SK-N-SH (cell line): Measurements from ENCODE around the gene WWOX. TPM values are rescaled to one million over a fixed set of nuclear protein-coding genes. Genes with fewer than 3 reads are reported as not detected.

Experiments
- CTCF ChIA-PET: fragments of 300-600, 350-600 bp; formaldehyde crosslinking; extraction: SDS; loops from one replicate; lab custom pipeline; 2021; lab: Yijun Ruan, JAX
- POLR2A ChIA-PET: fragments of 350-600 bp; sonication (Branson Sonifier 250); formaldehyde crosslinking; extraction: SDS; loops from one replicate; lab custom pipeline; 2020; ENCODE audit warnings: antibody characterized with exemption, inconsistent platforms; lab: Yijun Ruan, JAX
- DNase-seq: peaks from one replicate; pipeline ENCODE4 v3.0.0; 2012
- H2AFZ ChIP-seq: fragments of 200-600 bp; sonication (generic); 2 replicates; pipeline ENCODE4 v1.8.1; 2016; ENCODE audit warnings: antibody characterized with exemption, mild to moderate bottlenecking, low read depth
- H3F3A ChIP-seq: fragments of 200-600 bp; sonication (generic); replicated peaks from 2 replicates; pipeline ENCODE3; 2016; ENCODE audit warnings: antibody characterized with exemption, mild to moderate bottlenecking; ENCODE audit not compliant: insufficient read depth
- H3K27ac ChIP-seq, 2 experiments: fragments of 200-500 bp in 1 of 2; fragments of 200-600 bp in 1 of 2; sonication (Bioruptor generic) in 1 of 2; sonication (generic), shearing (Covaris generic) in 1 of 2; 2 replicates each; pipeline versions ENCODE4 v1.5.1 to v1.6.1; 2014 to 2016; ENCODE audit warnings: low read depth in 2 of 2, inconsistent platforms in 1 of 2, low read length in 1 of 2, mild to moderate bottlenecking in 1 of 2, mixed read lengths in 1 of 2
- H3K27me3 ChIP-seq: fragments of 200-600 bp; sonication (generic), shearing (Covaris generic); 2 replicates; pipeline ENCODE4 v1.6.1; 2016; ENCODE audit warnings: mixed run types; ENCODE audit not compliant: insufficient read depth
- H3K36me3 ChIP-seq, 2 experiments: fragments of 200-500 bp in 1 of 2; fragments of 200-600 bp in 1 of 2; sonication (Bioruptor generic) in 1 of 2; sonication (generic) in 1 of 2; replicated peaks in 1 of 2; 2 replicates each; pipeline versions ENCODE3 to v1.5.1; 2014 to 2016; ENCODE audit warnings: low read length in 1 of 2, mild to moderate bottlenecking in 1 of 2; ENCODE audit not compliant: insufficient read depth in 2 of 2, control insufficient read depth in 1 of 2
- H3K4me1 ChIP-seq, 2 experiments: fragments of 200-500 bp in 1 of 2; fragments of 200-600 bp in 1 of 2; sonication (Bioruptor generic) in 1 of 2; sonication (generic), shearing (Covaris generic) in 1 of 2; 2 replicates each; pipeline versions ENCODE4 v1.5.1 to v1.6.1; 2014 to 2016; ENCODE audit warnings: low read depth in 1 of 2, low read length in 1 of 2, mixed run types in 1 of 2; ENCODE audit not compliant: insufficient read depth in 2 of 2, control insufficient read depth in 1 of 2
- H3K4me2 ChIP-seq: fragments of 200-600 bp; sonication (generic), shearing (Covaris generic); 2 replicates; pipeline ENCODE4 v1.6.1; 2017; ENCODE audit warnings: mixed run types
- H3K4me3 ChIP-seq, 2 experiments: fragments of 200-500 bp in 1 of 2; fragments of 200-600 bp in 1 of 2; sonication (Bioruptor generic) in 1 of 2; sonication (generic), shearing (Covaris generic) in 1 of 2; 2 replicates each; pipeline versions ENCODE4 v1.5.1 to v1.8.1; 2014 to 2016; ENCODE audit warnings: low read depth in 2 of 2, inconsistent platforms in 1 of 2, low read length in 1 of 2, mild to moderate bottlenecking in 1 of 2, mixed read lengths in 1 of 2, moderate library complexity in 1 of 2
- H3K79me2 ChIP-seq: fragments of 200-600 bp; sonication (generic); 2 replicates; pipeline ENCODE4 v1.8.1; 2017; ENCODE audit warnings: mild to moderate bottlenecking; ENCODE audit not compliant: insufficient read depth
- H3K9ac ChIP-seq: fragments of 200-600 bp; sonication (generic); 2 replicates; pipeline ENCODE4 v1.6.1; 2017; ENCODE audit warnings: mixed run types
- H3K9me2 ChIP-seq: fragments of 200-600 bp; sonication (generic); 2 replicates; pipeline ENCODE4 v1.6.1; 2017; ENCODE audit warnings: mixed run types
- H3K9me3 ChIP-seq: fragments of 200-600 bp; sonication (generic); 2 replicates; pipeline ENCODE4 v1.6.1; 2017; ENCODE audit warnings: mixed run types, mild to moderate bottlenecking, moderate library complexity
- H4K20me1 ChIP-seq: fragments of 200-600 bp; sonication (generic); 2 replicates; pipeline ENCODE4 v1.6.1; 2017; ENCODE audit warnings: mild to moderate bottlenecking, mixed run types; ENCODE audit not compliant: insufficient read depth
- EZH2phosphoT487 ChIP-seq: fragments of 200-600 bp; sonication (generic); IDR thresholded peaks from 2 replicates; pipeline ENCODE4 v1.6.1; 2017; ENCODE audit warnings: low read depth, mixed run types, mild to moderate bottlenecking, antibody characterized with exemption, moderate library complexity, borderline replicate concordance
- FOXM1 ChIP-seq: IDR thresholded peaks from 2 replicates; pipeline ENCODE4 v1.4.0; 2012; ENCODE audit warnings: low read depth, mild to moderate bottlenecking
- GABPA ChIP-seq: IDR thresholded peaks from 2 replicates; pipeline ENCODE4 v1.4.0; 2012; ENCODE audit warnings: low read depth, mild to moderate bottlenecking
- MEF2A ChIP-seq: IDR thresholded peaks from 2 replicates; pipeline ENCODE4 v1.4.0; 2012; ENCODE audit warnings: low read depth, borderline replicate concordance
- MXI1 ChIP-seq: IDR thresholded peaks from 2 replicates; pipeline ENCODE4 v1.6.1; 2012; ENCODE audit warnings: mild to moderate bottlenecking, low read depth, low read length, improper control_type of control experiment
- NFIC ChIP-seq: IDR thresholded peaks from 2 replicates; pipeline ENCODE4 v1.4.0; 2012; ENCODE audit warnings: borderline replicate concordance
- POLR2AphosphoS5 ChIP-seq: IDR thresholded peaks from 2 replicates; pipeline ENCODE4 v1.6.1; 2012; ENCODE audit warnings: low read depth, low read length
- RAD21 ChIP-seq: IDR thresholded peaks from 2 replicates; pipeline ENCODE4 v1.6.1; 2012; ENCODE audit warnings: mild to moderate bottlenecking, low read length
- RCOR1 ChIP-seq: fragments of 150-350 bp; IDR thresholded peaks from 2 replicates; pipeline ENCODE4 v1.6.1; 2017; ENCODE audit warnings: antibody characterized with exemption, low read length
- RFX5 ChIP-seq: IDR thresholded peaks from 2 replicates; pipeline ENCODE4 v1.6.1; 2012; ENCODE audit warnings: mild to moderate bottlenecking, improper control_type of control experiment, low read length
- RXRA ChIP-seq: IDR thresholded peaks from 2 replicates; pipeline ENCODE4 v1.4.0; 2012; ENCODE audit warnings: low read depth, mild to moderate bottlenecking, borderline replicate concordance
- SIN3A ChIP-seq: IDR thresholded peaks from 2 replicates; pipeline ENCODE4 v1.6.1; 2012; ENCODE audit warnings: low read depth, mild to moderate bottlenecking, low read length, moderate library complexity, borderline replicate concordance
- SMC3 ChIP-seq: IDR thresholded peaks from 2 replicates; pipeline ENCODE4 v1.6.1; 2012; ENCODE audit warnings: low read depth, low read length, improper control_type of control experiment
- TAF1 ChIP-seq: IDR thresholded peaks from 2 replicates; pipeline ENCODE4 v1.6.1; 2012; ENCODE audit warnings: low read depth, mild to moderate bottlenecking, low read length, moderate library complexity, borderline replicate concordance
- TEAD4 ChIP-seq: IDR thresholded peaks from 2 replicates; pipeline ENCODE4 v1.4.0; 2012; ENCODE audit warnings: mild to moderate bottlenecking, borderline replicate concordance; ENCODE audit not compliant: insufficient read depth
- USF1 ChIP-seq: IDR thresholded peaks from 2 replicates; pipeline ENCODE4 v1.4.0; 2012; ENCODE audit warnings: low read depth, borderline replicate concordance
- WGBS: methylation state at CpG from one replicate; pipeline ENCODE4 v1.1.6; 2017; ENCODE audit warnings: low lambda C conversion rate; 5-methylcytosine and 5-hydroxymethylcytosine counted together
- polyA plus RNA-seq, 3 experiments: library from polyadenylated mRNA; depleted of rRNA; stranded (reverse); fragments of >200 nt; gene quantifications; 2 replicates each; pipeline ENCODE4 v1.2.3, GENCODE V29; 2012
- TF ChIP-seq, protein P1 (sequence below): fragments of 150-350 bp; IDR thresholded peaks from 2 replicates; pipeline ENCODE4 v1.6.1; 2017; ENCODE audit warnings: antibody characterized with exemption, low read length, low read depth, borderline replicate concordance
- TF ChIP-seq, protein P2 (sequence below): fragments of 150-350 bp; IDR thresholded peaks from 2 replicates; pipeline ENCODE4 v1.6.1; 2016; ENCODE audit warnings: mild to moderate bottlenecking, low read depth, low read length
- TF ChIP-seq, protein P3 (sequence below): IDR thresholded peaks from 2 replicates; pipeline ENCODE4 v1.4.0; 2012; ENCODE audit warnings: low read depth, borderline replicate concordance
- TF ChIP-seq, protein P4 (sequence below): fragments of 200-600 bp; sonication (generic); IDR thresholded peaks from 2 replicates; pipeline ENCODE4 v1.6.1; 2017; ENCODE audit warnings: antibody characterized with exemption, mild to moderate bottlenecking, moderate library complexity

The WWOX gene
- polyA plus RNA-seq, 1 of the 3 experiments (the other 2 are of a cell fraction): 10.8 TPM

GRCh38 chr16:78552106-78552675, 452.7 kb downstream of the WWOX start:
- DNase-seq: no peak
- H3K9me3 ChIP-seq: no peaks in the 10 kb centered on the region
- H3F3A ChIP-seq: no peaks in the 10 kb centered on the region
- WGBS: 73% methylated on average over 16 of the region's 16 CpGs
- ChIA-PET CTCF (no interaction called here), POLR2A (no interaction called here)
- no peaks in the 10 kb centered on the region for H3K36me3 ChIP-seq
- TF ChIP-seq POLR2AphosphoS5 (no peak), RAD21 (no peak), TAF1 (no peak), MXI1 (no peak), SMC3 (no peak), FOXM1 (no peak), NFIC (no peak), MEF2A (no peak), TEAD4 (no peak), SIN3A (no peak), RFX5 (no peak)
- TF ChIP-seq, protein P1, sequence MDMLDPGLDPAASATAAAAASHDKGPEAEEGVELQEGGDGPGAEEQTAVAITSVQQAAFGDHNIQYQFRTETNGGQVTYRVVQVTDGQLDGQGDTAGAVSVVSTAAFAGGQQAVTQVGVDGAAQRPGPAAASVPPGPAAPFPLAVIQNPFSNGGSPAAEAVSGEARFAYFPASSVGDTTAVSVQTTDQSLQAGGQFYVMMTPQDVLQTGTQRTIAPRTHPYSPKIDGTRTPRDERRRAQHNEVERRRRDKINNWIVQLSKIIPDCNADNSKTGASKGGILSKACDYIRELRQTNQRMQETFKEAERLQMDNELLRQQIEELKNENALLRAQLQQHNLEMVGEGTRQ: no peak
- H3K4me1 ChIP-seq: no peaks in the 10 kb centered on the region
- H4K20me1 ChIP-seq: no peaks in the 10 kb centered on the region
- H3K27ac ChIP-seq: no peak overlapping the region
- H3K4me3 ChIP-seq: no peak overlapping the region
- no peaks in the 10 kb centered on the region for H3K9me2 ChIP-seq
- H3K4me2 ChIP-seq: no peak overlapping the region
- no peak overlapping the region for H2AFZ ChIP-seq
- no peaks in the 10 kb centered on the region for H3K27me3 ChIP-seq
- no peak overlapping the region for H3K9ac ChIP-seq
- no peaks in the 10 kb centered on the region for H3K79me2 ChIP-seq

DNA sequence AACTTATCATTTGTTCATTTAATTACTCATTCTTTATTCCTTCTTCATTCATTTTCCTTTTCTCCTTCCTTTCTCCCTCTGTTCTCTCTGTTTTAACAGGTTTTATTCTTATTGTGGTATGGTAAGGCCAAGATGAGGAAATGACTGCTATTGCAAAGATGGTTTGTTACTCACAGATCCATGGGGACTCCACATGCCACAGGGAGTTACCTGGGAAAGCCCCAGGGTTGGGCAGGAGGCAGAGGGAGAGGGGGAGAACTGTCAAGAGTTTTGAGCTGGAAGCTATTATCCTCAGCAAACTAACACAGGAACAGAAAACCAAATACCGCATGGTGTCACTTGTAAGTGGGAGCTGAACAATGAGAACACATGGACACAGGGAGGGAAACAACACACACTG, 453.3 kb downstream of the WWOX start:
- Histone ChIP-seq H4K20me1 (no peaks in the 10 kb centered on the region), H3K4me2 (no peak overlapping the region), H3K9me2 (no peaks in the 10 kb centered on the region), H3K27me3 (no peaks in the 10 kb centered on the region), H3K9me3 (no peaks in the 10 kb centered on the region), H3K79me2 (no peaks in the 10 kb centered on the region), H3K4me3 (no peak overlapping the region), H2AFZ (no peak overlapping the region), H3K27ac (no peak overlapping the region), H3K9ac (no peak overlapping the region), H3K4me1 (no peaks in the 10 kb centered on the region), H3K36me3 (no peaks in the 10 kb centered on the region), H3F3A (no peaks in the 10 kb centered on the region)
- DNase-seq: no peak
- WGBS: 88% methylated on average over 1 of the region's 1 CpG
- POLR2A ChIA-PET: no interaction called here
- CTCF ChIA-PET: no interaction called here
- TF ChIP-seq, protein P2, sequence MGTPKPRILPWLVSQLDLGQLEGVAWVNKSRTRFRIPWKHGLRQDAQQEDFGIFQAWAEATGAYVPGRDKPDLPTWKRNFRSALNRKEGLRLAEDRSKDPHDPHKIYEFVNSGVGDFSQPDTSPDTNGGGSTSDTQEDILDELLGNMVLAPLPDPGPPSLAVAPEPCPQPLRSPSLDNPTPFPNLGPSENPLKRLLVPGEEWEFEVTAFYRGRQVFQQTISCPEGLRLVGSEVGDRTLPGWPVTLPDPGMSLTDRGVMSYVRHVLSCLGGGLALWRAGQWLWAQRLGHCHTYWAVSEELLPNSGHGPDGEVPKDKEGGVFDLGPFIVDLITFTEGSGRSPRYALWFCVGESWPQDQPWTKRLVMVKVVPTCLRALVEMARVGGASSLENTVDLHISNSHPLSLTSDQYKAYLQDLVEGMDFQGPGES: no peak
- TF ChIP-seq FOXM1 (no peak), RXRA (no peak), RCOR1 (no peak), USF1 (no peak), EZH2phosphoT487 (no peak), GABPA (no peak)
- TF ChIP-seq, protein P3, sequence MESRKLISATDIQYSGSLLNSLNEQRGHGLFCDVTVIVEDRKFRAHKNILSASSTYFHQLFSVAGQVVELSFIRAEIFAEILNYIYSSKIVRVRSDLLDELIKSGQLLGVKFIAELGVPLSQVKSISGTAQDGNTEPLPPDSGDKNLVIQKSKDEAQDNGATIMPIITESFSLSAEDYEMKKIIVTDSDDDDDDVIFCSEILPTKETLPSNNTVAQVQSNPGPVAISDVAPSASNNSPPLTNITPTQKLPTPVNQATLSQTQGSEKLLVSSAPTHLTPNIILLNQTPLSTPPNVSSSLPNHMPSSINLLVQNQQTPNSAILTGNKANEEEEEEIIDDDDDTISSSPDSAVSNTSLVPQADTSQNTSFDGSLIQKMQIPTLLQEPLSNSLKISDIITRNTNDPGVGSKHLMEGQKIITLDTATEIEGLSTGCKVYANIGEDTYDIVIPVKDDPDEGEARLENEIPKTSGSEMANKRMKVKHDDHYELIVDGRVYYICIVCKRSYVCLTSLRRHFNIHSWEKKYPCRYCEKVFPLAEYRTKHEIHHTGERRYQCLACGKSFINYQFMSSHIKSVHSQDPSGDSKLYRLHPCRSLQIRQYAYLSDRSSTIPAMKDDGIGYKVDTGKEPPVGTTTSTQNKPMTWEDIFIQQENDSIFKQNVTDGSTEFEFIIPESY: no peak
- TF ChIP-seq, protein P4, sequence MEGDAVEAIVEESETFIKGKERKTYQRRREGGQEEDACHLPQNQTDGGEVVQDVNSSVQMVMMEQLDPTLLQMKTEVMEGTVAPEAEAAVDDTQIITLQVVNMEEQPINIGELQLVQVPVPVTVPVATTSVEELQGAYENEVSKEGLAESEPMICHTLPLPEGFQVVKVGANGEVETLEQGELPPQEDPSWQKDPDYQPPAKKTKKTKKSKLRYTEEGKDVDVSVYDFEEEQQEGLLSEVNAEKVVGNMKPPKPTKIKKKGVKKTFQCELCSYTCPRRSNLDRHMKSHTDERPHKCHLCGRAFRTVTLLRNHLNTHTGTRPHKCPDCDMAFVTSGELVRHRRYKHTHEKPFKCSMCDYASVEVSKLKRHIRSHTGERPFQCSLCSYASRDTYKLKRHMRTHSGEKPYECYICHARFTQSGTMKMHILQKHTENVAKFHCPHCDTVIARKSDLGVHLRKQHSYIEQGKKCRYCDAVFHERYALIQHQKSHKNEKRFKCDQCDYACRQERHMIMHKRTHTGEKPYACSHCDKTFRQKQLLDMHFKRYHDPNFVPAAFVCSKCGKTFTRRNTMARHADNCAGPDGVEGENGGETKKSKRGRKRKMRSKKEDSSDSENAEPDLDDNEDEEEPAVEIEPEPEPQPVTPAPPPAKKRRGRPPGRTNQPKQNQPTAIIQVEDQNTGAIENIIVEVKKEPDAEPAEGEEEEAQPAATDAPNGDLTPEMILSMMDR: no peak
